Measurements from ENCODE around the gene MB.
"Not testable (repeated sequence)": the region's sequence is repeated elsewhere in the genome, so short reads cannot be mapped to it uniquely, and the experiment has no call there.

MB gene

DNA sequence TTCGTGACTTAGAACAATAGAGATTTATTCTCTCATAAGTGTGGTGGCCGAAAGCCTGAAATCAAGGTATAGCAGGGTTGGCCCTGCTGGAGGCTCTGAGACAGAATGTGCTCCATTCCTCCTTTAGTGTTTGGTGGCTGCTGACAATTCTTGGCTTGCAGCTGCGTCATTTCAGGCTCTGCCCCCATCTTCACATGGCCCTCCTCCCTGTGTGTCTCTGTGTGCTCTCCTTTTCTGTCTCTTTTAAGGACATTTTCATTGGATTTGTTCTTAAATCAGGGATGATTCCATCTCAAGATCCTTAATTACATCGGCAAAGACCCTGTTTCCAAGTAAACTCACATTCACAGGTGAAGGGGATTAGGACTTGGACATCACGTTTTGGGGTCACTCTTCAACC is 20.9 kb upstream of the MB start:
- no peak for DNase-seq

DNA sequence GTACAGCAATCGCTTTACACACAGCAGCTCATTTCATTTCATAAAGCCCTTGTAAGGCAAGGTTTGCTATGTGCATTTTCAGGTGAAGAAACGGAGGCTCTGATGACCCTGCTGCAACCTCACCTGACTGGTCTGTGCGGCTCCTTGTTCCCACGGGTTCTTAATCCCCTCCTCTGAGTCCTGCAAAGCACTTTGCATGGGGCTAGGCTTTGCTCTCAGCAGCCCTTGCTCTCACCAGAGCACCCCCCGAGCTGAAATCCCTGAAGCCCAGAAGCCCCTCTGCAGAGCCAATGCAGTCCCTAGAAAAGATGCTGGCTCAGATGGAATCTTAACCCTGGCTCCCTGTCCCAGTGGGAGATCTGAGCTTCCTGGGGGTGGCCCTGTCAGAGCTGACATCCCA is 20.1 kb upstream of the MB start:
- DNase-seq: no peak

DNA sequence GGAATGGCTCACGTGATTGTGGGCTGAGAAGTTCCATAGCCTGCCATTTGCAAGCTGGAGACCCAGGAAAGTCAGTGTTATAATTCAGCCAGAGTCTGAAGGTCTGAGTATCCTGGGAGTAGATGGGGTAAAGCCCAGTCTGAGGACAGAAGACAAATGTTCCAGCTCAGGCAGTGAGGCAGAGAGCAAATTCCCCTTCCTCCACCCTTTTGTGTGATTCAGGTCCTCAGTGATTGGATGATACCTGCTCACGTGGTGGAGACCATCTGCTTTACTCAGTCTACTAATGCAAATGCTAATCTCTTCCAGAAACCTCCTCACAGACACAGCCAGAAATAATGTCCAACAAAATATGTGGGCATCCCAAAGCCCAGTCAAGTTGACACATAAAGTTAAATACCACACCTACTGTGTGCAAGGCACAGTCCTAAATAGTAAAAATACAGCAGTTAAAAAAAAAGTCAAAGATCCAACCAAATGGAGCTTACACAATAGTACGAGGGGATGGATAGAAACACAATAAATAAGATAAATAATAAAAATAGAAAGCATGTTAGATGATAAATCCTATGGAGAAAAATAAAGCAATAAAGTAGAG is 17.9 kb upstream of the MB start:
- no peak for DNase-seq

DNA sequence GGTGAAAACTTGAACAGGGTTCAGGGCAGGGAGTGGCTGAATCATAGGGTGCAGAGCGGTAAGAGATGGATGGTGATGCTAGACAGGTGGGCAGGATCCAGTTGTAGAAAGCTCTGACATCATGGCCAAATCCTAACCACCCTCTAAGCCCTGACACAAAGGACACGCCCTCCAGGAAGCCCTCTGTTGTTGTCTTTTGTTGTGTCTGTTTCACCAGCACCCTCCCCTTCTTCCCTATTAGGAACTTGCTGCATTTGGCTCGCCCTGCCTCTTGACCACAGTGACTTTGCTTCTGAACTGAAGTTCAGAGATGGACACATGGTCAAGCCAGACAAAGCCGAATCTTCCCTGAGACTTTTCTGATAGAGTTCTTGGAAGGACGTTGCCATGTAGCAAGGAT is 16.9 kb upstream of the MB start:
- no peak for DNase-seq

DNA sequence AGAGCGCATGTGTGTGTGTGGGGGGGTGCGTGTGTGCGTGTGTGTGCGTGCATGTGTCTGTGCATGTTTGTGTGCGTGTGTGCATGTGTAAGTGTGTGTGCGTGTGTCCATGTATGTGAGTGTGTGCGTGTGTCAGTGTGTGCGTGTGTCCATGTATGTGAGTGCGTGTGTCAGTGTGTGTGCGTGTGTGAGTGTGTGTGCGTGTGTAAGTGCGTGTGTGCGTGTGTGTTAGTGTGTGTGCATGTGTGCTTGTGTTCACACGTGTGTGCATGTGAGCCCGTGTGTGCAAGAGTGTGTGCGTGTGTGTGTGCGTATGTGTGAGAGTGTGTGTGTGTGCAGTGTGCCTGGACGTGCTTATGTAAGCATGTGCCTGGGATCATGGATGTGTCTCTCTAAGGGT is 16.4 kb upstream of the MB start:
- no peak for DNase-seq

DNA sequence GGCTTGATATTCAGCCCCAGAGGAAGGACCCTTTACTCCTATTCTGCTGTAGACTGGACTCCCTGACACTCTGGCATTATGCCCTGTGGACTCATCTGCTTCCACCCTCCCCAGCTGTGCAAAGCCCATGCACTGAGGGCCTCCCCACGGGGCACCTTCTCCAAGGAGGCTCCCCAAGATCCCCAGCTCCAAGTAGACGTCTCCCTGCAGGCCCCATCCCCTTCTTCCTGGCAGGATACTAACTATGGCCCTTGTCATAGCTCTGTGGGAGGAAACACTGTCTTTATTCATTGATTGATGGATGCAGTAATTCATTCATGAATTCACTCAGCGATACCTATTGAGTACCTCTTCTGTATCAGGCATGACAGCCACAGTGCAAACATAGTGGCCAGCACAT is 15.8 kb upstream of the MB start:
- no peak for DNase-seq

DNA sequence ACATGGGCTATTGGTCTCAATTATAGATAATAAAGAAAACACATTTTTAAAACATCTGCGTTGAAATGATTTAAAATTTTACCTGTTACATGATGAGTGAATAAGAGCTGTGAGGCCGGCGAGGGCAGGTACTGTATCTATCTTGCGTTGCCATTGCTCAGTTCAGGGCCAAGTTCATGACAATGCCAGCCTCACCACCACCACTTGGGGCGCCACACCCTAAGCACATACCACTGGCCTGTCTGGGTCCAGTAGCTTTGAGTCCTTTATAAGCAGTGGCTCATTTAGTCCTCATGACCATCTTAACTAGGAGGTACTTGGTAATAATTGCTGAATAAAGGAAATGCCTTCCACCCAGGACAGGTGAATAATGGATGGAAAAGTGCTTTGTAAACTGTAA is 14.5 kb upstream of the MB start:
- no peak for DNase-seq

DNA sequence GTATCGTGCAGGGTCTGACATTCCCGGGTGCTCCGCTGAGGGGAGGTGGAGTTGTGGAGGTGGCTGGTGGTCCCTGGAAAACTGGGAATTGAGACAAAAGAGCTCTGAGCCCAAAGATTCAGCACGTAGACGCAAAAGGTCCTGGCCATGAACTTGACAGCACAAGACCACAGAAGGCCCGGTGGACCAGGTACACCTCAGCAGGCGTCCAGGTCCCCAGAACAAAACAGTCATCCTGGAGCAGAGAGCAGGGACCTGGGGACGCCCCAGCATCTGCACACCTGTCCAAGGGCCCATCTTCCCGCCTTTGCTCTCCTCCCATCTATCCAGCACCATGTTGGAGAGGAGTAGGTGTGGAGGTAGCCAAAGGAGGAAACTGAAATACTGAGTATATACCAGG is 13.8 kb upstream of the MB start:
- DNase-seq: no peak

DNA sequence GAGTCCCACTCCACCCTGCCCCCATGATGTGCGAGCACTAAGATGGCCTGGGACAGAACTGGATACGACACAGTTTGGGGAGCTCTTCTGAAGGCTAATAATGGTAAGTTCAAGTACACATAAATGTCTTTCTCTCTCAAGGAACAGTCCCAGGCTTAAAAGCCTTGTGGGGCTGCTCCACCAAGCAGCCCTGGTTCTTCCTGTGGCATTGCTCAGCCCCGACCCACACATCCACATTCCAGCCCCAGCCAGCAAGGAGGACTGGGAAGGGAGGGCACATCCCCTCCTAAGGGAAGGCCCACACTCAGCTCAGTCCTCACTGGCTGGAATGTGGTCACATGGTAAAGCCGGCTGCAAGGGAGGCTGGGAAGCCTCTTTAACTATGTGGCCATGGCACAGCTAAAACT is 13.3 kb upstream of the MB start:
- DNase-seq: no peak

DNA sequence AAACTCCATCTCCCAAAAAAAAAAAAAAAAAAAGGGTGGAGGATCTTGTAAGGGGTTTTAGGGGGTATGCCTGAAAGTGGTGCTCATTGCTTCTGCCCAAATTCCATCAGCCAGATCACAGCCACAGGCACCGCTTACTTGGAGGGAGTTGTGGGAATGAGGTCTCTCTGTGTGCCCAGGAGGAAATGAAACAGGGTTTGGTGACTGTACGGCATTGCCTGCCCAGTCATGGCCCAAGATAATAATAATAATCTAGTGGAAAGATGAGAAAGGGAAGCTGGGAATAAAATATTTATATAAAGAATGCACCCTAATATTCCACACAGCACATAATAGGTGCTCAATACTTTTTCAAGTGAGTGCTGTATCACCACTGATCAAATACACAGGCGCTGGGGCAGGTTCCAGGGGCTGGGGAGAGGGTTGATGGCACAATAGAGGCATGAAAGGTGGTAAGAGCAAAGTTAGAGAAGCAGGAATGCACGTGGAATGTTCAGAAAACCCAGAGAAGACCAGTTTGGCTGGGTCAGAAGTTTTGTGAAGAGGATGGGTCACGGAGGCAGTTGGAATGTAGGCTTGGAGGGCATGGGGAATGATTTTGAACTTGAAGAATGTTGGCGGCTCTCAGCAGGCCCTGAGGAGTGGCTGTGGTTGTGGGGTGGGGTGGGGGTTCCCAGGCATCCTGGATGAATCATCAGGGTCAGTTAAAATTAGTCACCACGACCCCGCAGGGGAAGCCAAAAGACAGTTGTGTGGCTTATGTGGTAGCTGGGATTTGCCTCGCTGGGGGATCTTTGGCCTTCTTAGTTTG is 12.5 kb upstream of the MB start:
- no peak for DNase-seq

DNA sequence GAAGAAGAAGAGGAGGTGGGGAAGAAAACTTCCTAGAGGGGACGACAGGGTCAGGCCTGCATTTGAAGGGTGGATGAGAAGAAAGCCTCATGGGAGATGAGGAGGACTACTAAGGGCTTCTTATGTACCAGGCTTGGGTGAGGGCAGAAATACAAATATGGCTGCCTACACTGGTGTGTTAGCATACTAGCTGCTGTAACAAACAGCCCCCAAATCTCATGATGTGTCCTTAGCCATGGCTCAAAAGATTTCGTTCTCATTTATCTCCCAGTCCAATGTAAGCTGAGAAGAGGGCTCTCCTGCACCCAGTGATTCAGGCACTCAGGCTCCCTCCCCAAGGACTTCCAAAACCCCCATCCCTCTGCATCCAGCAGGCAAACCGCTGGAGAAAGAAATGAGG is 11.6 kb upstream of the MB start:
- no peak for DNase-seq

DNA sequence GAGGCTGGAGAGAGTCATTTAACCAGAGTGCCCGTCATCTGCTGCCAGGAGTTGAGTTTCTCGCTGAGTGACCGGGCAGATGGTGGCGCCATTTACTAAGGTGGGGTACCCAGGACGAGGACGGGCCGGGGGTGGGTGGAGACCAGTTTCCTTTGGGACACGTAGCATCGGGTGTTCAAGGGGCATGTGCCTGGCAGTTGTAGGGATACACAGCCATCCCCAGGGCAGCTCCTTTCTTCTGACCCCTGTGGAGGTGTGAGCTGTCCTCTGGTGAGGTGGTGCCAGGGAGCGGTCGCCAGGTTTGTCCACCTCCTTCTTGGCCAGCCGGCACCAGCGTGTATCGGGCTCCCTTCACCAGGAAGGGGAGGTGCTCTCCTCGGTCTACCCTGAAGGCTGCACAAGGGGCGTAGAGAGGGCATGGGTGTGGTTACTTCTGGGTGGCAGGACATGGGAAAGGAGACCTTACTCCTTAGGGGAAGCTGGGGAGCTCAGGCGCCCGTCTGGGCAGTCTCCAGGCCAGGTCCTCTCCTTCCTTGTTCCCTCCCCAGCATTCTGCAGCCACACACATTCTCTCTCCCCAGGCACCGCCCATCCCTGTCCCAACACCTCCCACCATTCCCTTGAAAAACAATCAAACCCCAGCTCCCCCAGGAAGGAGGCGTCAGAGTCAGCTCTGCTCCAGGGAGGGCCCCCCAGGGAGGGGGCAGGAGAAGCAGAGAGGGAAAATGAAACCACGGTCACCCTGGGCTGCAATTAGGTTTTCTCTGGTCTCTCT is 10.3 kb upstream of the MB start:
- DNase-seq: peak; percentile 89

DNA sequence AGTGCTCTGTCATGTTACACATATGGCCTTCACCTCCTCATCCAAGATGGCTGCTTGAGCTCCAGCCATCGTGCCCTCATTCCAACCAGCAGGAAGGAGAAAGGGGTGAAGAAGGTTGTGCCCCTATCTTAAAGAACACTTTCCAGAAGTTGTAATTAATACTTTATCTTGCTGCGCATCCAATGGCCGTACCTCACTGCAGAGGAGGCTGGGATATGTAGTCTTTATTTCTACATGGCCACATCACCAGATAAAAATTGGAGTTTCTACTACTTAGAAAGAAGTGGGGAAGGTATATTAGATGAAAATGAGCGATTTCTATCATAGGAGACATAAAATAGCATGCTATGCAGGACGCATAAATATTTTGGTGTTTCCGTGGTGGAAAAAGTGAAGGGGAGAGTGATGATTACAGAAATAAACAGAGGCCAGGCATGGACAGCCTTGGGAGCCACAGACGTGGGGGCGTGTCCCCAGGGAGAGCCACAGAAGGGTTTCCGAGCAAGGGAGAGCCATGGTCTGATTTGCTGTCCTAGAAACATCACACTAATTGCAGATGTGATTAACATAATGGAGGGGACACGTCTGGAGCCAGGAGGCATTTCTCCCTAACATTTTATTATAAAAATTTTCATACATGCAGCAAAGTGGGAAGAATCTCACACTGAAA is 8.8 kb upstream of the MB start:
- no peak for DNase-seq

DNA sequence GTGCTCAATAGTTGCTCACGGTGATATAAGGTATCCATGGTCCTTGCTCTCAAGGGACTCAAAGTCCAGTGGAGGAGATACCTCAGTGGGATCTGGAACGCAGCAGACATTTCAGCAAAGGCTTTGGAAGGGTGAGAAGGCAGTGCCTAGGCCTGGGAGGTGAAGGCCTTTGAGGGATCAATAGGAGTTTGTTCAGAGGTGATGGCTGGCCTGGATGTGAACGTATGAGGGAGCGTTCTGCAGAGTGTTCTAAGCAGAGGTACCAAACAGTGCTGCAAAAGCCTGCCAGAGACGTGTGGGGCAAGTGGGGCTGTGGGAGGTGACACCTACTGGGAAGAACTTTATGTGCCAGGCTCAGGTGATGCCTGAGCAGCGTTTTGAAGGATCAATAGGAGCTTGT is 7.4 kb upstream of the MB start:
- DNase-seq: no peak

DNA sequence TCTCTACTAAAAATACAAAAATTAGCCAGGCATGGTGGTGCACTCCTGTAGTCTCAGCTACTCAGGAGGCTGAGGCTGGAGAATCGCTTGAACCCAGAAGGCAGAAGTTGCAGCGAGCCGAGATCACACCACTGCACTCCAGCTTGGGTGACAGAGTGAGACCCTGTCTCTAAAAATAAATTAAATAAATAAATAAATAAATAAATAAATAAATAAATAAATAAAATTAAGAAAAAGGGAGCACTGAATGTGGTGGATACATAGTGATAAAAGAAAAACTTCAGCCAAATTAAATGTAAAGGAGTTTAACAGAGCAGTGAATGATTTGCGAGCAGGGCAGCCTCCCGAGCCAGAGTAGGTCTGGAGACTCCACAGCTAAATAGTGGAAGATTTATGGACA is 6.8 kb upstream of the MB start:
- DNase-seq: not testable (repeated sequence)

DNA sequence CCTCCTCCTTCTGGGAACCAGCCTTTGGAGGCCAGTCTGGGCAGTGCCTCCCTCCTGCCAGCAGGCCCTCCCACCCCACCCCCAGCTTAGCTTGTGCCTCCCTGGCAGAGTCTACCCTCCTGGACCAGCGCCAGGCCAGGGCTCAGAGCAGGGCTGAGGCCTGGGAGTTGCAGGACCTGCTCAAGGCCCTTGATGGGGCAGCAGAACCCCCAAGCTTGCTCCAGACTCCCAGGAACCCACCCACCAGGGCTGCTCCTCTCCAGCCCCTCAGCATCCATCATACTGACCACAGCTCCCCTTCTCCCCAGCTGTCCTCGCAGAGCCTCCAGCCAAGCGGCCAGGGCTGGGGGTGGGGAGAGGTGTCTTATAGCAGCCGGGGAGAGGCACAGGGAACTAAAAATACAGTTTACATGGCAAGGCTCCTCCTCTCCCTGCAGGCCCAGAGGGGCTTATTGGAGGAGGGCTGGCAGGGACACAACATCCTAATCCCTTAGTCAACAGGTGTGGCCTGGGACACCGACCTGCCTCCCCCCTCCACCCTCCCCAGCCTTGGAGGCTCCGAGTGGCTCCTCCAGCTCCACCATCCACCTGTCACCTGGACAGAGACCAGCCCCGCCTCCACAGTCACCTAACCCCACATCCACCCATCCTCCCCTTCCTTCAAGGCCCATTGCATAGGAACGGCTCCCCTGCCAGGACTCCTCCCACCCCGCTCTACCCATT is 5.2 kb upstream of the MB start:
- DNase-seq: no peak

DNA sequence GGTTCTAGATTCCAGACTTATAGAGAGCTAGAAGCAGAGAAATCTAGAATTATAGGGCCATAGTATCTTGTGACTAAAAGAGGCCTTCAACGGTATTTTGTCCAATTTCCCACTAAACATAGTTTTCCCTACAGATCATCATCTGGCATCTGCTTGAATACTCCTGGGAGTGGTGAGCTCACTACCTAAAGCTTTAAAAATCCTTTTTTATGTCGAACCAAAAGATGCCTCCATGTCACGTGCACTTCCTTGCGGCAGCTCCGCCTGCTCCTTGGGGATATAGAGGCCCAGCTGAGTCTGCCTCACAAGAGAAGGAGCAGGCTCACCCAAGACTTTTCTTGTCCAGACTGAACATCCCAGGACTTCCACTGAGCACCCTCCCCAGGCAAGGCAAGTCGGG is 4.3 kb upstream of the MB start:
- no peak for DNase-seq

DNA sequence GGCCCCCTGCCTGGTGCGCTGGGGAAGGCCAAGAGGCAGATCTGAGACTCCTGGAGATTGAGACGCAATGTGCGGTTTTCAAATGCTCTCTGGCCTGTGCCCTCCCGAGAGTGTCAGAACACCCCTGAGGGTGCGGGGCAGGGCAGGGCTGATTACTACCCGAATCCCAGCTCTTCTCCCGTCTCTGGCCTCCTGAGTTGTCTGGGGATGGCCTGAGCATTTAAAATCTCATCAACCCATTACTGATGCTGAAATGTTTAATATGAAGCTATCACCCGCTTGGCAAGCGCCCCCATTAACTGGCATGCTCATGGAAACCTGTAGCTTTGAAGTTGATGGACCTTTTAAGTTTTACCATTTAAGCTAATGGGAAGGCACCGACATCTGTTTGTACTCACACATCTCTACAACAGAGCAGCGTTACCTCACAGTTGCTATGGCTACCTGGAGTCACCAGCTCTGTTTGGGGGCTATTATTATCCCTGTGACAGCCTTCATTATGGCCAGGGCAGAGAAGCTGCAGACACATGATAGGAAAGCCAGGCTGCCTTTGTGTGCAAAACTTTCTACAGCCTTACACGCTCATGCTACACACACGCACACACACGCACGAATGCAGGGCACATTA is 3.6 kb upstream of the MB start:
- no peak for DNase-seq

DNA sequence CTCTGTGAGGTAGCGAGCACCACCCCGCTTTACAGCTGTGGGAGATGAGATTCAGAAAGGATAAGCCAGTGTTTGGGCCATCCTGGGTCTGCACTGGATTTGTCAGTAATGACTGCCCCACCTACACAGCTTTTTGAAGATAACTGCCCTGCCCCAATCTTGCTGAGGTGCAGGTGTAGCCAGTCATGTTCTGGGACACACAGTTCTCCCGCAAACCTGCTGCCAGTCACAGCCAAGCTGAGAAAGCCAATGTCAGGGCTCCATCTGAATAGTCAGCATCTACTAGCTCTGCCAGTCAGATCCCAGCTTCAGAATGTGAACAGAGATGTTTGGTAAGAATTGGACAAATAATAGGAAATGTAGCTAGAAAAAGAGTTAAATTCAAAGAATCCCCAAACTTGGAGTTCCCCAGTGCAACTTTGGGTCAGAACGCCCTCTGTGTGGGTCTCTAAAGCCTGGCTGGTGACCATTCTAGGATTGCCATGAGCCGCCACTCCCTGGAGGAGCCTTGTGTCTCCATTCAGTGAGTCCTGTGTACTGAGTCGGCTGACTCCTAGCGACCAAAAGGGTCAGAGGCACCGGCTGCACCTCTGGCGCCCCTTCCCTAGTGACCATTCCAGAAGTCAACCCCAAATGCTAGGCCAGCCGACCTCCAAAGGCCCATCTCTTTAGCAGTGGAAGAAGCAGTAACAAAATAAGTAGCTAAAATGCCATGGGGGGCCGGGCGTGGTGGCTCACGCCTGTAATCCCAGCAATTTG is 2.4 kb upstream of the MB start:
- no peak for DNase-seq

DNA sequence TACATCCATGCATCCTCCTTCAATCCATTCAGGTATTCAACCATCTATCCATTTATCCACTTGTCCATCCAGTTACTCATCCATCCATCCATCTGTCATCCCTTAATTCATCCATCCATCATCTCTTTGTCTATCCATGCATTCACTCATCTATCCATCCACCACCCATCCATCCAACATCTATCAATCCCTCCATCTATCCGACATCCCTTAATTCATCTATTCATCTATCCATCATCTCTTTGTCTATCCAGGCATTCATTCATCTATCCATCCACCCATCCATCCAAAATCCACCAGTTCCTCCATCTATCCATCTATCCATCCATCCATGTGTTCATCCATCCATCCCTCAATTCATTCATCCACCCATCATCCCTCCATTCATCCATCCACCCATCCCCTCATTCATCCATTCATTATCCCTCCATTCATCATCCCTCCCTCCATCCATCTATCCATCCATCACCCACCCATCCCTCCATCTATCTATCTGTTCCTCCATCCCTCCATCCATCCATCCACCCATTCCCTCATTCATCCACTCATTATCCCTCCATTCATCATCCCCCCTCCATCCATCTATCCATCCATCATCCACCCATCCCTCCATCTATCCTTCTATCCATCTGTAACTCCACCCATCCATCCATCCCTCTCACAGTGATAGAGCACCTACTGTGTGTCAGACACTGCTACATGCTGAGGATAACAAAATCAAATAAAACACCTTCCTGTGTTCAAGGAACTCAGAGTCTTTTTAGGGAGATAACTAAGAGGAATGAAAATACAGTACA is 1.5 kb upstream of the MB start:
- no peak for DNase-seq
